GM12864 (cell line): ENCODE measurements around the gene RRBP1.

Source experiments
- DNase-seq: peaks from one replicate; pipeline ENCODE4 v3.0.0-alpha.2; 2011; ENCODE audit warnings: low read depth
- H3K4me3 ChIP-seq: 2 replicates; pipeline ENCODE4 v1.5.1; 2011; ENCODE audit warnings: mild to moderate bottlenecking, low read depth, low read length, control low read depth
- TF ChIP-seq, protein P1 (sequence below): IDR thresholded peaks from 2 replicates; pipeline ENCODE4 v1.5.1; 2011; ENCODE audit warnings: low read depth, mild to moderate bottlenecking, moderate library complexity, low read length, control low read depth, inconsistent platforms; ENCODE audit errors: missing control alignments

Gene RRBP1

GRCh38 chr20:17653835-17654648, 28.0 kb downstream of the RRBP1 start:
- TF ChIP-seq, protein P1, sequence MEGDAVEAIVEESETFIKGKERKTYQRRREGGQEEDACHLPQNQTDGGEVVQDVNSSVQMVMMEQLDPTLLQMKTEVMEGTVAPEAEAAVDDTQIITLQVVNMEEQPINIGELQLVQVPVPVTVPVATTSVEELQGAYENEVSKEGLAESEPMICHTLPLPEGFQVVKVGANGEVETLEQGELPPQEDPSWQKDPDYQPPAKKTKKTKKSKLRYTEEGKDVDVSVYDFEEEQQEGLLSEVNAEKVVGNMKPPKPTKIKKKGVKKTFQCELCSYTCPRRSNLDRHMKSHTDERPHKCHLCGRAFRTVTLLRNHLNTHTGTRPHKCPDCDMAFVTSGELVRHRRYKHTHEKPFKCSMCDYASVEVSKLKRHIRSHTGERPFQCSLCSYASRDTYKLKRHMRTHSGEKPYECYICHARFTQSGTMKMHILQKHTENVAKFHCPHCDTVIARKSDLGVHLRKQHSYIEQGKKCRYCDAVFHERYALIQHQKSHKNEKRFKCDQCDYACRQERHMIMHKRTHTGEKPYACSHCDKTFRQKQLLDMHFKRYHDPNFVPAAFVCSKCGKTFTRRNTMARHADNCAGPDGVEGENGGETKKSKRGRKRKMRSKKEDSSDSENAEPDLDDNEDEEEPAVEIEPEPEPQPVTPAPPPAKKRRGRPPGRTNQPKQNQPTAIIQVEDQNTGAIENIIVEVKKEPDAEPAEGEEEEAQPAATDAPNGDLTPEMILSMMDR = no peak
- H3K4me3 ChIP-seq = no peak overlapping the region
- no peak for DNase-seq

DNA sequence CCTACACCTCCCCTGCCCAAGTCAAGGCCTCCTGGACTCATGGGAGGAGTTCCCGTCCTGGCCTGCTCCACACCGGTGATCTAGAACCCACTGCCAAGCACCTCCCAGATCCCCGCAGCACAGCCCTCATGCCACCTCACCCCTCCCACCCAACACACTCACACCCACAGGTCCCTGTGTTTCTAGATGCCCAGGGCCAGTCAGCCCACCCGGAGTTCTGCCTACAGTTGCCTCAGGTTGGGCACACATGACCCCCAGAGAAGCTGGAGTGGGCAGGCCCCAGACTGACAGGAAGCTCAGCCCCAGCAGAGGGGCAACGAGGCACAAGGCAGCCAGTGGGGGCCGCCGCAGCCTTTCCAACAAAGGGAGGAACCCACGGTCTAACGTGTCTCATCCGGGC, 29.6 kb downstream of the RRBP1 start:
- TF ChIP-seq, protein P1 = no peak
- H3K4me3 ChIP-seq = no peak overlapping the region
- no peak for DNase-seq

- H3K4me3 ChIP-seq = no peak overlapping the region
- DNase-seq = no peak
- TF ChIP-seq, protein P1 = no peak
These were observed 30.2 kb downstream of the RRBP1 start for GRCh38 chr20:17651760-17652388.

DNA sequence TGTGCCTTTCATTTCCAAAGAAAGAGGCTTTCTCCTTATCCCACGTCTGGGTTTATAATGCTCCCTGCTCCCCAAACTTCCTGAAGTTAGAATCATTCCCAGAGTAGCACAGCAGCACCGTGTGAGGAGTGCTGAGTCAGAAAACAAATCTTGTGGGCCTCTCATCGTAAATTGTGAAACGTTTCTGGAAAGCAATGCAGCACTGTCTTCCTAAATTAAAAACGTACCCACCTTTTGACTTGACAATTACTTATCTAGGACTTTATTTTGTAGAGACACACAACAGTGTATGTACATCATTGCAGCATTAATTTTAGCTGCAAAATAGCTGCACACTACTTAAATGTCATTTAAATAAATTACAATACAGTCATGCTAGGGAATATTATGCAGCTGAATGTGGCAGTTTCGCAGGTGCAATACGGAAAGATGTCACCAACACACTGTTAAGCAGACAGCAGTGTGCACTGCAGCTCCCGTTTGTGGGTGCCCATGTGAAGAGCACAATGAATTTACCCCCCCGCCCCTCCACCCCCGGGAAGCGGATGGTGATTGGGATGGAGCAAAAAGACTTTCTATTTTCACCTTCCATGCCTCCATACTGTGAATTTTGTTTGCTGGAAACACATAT, 30.8 kb downstream of the RRBP1 start:
- TF ChIP-seq, protein P1 = no peak
- no peak for DNase-seq
- no peak overlapping the region for H3K4me3 ChIP-seq

GRCh38 chr20:17650301-17651128, 31.5 kb downstream of the RRBP1 start:
- no peak for DNase-seq
- no peak overlapping the region for H3K4me3 ChIP-seq
- TF ChIP-seq, protein P1 = no peak

- H3K4me3 ChIP-seq = no peak overlapping the region
- TF ChIP-seq, protein P1 = peak; percentile 49
- no peak for DNase-seq
These were observed 33.0 kb downstream of the RRBP1 start for GRCh38 chr20:17648791-17649730.
